ENCODE measurements around the gene AHNAK. TPM values are rescaled to one million over a fixed set of nuclear protein-coding genes. Genes with fewer than 3 reads are reported as not detected.

AHNAK gene
- total RNA-seq, 2 experiments from 2014 or later = 0.21 to 0.28 TPM

- H3K27ac ChIP-seq (ENCODE audit: low read depth, low read length, poor library complexity, severe bottlenecking) = no peak overlapping the region
- H3K9me2 ChIP-seq (ENCODE audit: insufficient read depth, low read length) = no peaks in the 10 kb centered on the region
- no peaks in the 10 kb centered on the region for H3K79me2 ChIP-seq (ENCODE audit: insufficient read depth, low read depth, low read length)
- ChIA-PET CTCF (ENCODE audit: unreplicated experiment) (no interaction called here), POLR2A (no interaction called here)
- H2AFZ ChIP-seq (ENCODE audit: low read length) = no peak overlapping the region
- no peak for TF ChIP-seq EZH2phosphoT487 (IDR thresholded peaks at IDR 0.05; ENCODE audit: borderline replicate concordance, low read depth, low read length)
- no peak for TF ChIP-seq CTCF (conservative IDR thresholded peaks at IDR 0.05; ENCODE audit: low read length)
- no peak overlapping the region for H3K4me3 ChIP-seq (ENCODE audit: low read depth, low read length, poor library complexity, severe bottlenecking)
- H3K4me2 ChIP-seq (ENCODE audit: low read length) = no peak overlapping the region
- H3K36me3 ChIP-seq (ENCODE audit: insufficient read depth, low read length) = no peaks in the 10 kb centered on the region
- H4K20me1 ChIP-seq (ENCODE audit: insufficient read depth, low read length) = no peaks in the 10 kb centered on the region
- intact Hi-C loops (cut with micrococcal nuclease; ENCODE audit: unreplicated experiment) = no loop called here
- no peaks in the 10 kb centered on the region for H3K4me1 ChIP-seq (ENCODE audit: insufficient read depth, low read length, poor library complexity, severe bottlenecking)
- no TSS peak for BruUV-seq (replicated peaks)
- no peaks in the 10 kb centered on the region for H3K9me3 ChIP-seq (ENCODE audit: low read length)
- DNase-seq (ENCODE audit: low spot score) = no peak
Observed at GRCh38 chr11:62452261-62452660, 94.3 kb downstream of the AHNAK start.

GRCh38 chr11:62451241-62451621 is 95.4 kb downstream of the AHNAK start:
- POLR2A ChIA-PET = interaction anchor here (1.2 kb wide), 1 partner anchor 100 kb away, joined by 8 read pairs; no protein-coding TSS in a partner anchor
- CTCF ChIA-PET (ENCODE audit: unreplicated experiment) = no interaction called here

More at GRCh38 chr11:62451241-62451621, 95.4 kb downstream of the AHNAK start:
- TF ChIP-seq CTCF (conservative IDR thresholded peaks at IDR 0.05; ENCODE audit: low read length) (no peak), EZH2phosphoT487 (IDR thresholded peaks at IDR 0.05; ENCODE audit: borderline replicate concordance, low read depth, low read length) (no peak)
- no peaks in the 10 kb centered on the region for H3K79me2 ChIP-seq (ENCODE audit: insufficient read depth, low read depth, low read length)
- H3K4me2 ChIP-seq (ENCODE audit: low read length) = no peak overlapping the region
- intact Hi-C loops (cut with micrococcal nuclease; ENCODE audit: unreplicated experiment) = no loop called here
- no peak overlapping the region for H2AFZ ChIP-seq (ENCODE audit: low read length)
- H3K27ac ChIP-seq (ENCODE audit: low read depth, low read length, poor library complexity, severe bottlenecking) = no peak overlapping the region
- no peaks in the 10 kb centered on the region for H3K9me2 ChIP-seq (ENCODE audit: insufficient read depth, low read length)
- no peaks in the 10 kb centered on the region for H4K20me1 ChIP-seq (ENCODE audit: insufficient read depth, low read length)
- H3K4me1 ChIP-seq (ENCODE audit: insufficient read depth, low read length, poor library complexity, severe bottlenecking) = no peaks in the 10 kb centered on the region
- H3K4me3 ChIP-seq (ENCODE audit: low read depth, low read length, poor library complexity, severe bottlenecking) = no peak overlapping the region
- no peaks in the 10 kb centered on the region for H3K9me3 ChIP-seq (ENCODE audit: low read length)
- no peak for DNase-seq (ENCODE audit: low spot score)
- no TSS peak for BruUV-seq (replicated peaks)
- H3K36me3 ChIP-seq (ENCODE audit: insufficient read depth, low read length) = no peaks in the 10 kb centered on the region

Measured in OCI-LY7 (cell line).